H54 (cell line): ENCODE measurements around the gene ZC3H8.

Experiments
- DNase-seq: peaks from one replicate; pipeline ENCODE4 v3.0.0; 2011; ENCODE audit warnings: low spot score, mixed read lengths; ENCODE audit not compliant: insufficient read length
- FAIRE-seq: peaks from 3 replicates; lab custom pipeline; 2011; peaks lifted over from hg19 to GRCh38; lab: Jason Lieb, UNC
- POLR2A ChIP-seq: IDR thresholded peaks from 2 replicates; pipeline ENCODE4 v1.6.1; 2011; ENCODE audit warnings: low read depth, mild to moderate bottlenecking, low read length

ZC3H8 gene

DNA sequence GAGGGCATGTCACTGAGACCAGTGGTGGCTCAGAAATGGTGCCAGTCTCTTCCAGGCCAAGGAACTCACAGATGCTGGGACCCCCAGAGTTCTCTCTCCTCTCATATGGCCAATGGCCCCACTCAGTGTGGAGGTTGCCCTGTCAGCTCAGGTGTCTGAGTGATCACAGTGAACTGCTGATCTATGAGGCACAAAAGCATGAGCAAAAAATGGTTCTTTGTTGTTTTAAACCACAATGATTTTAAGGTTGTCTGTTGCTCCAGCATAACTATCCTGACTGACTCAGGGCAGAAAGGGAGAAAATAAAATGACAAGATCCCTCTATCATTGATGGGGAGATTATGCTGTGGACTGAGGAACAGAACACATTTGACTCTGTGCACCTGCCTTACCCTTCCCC, 58.9 kb downstream of the ZC3H8 start:
- FAIRE-seq: no peak
- no peak for DNase-seq
- no peak for TF ChIP-seq POLR2A

GRCh38 chr2:112195167-112195766, 59.6 kb downstream of the ZC3H8 start:
- no peak for FAIRE-seq
- no peak for TF ChIP-seq POLR2A

GRCh38 chr2:112194482-112194881, 60.4 kb downstream of the ZC3H8 start:
- TF ChIP-seq POLR2A: no peak
- FAIRE-seq (no peak), DNase-seq (no peak)

More at GRCh38 chr2:112195167-112195766, 59.6 kb downstream of the ZC3H8 start:
- no peak for DNase-seq

DNA sequence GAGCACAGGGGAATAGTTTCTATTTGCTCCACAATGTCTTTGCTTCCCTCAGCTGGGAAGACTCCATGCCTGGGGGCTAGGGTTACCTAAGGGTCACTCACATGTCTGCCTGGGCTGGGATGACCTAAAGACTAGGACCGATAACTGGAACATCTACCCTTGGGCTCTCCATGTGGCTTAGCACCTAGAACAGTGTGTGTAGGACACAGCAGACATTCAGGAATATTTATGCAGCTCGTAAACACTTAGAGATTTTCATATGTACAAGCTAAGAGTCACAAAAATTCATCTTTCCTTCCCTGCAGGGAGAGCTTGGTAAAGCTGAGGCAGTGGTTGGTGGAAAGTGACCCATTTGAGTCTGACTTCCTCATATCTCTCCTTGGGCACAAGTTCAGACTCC, 60.8 kb downstream of the ZC3H8 start:
- TF ChIP-seq POLR2A: no peak
- DNase-seq: no peak
- no peak for FAIRE-seq

DNA sequence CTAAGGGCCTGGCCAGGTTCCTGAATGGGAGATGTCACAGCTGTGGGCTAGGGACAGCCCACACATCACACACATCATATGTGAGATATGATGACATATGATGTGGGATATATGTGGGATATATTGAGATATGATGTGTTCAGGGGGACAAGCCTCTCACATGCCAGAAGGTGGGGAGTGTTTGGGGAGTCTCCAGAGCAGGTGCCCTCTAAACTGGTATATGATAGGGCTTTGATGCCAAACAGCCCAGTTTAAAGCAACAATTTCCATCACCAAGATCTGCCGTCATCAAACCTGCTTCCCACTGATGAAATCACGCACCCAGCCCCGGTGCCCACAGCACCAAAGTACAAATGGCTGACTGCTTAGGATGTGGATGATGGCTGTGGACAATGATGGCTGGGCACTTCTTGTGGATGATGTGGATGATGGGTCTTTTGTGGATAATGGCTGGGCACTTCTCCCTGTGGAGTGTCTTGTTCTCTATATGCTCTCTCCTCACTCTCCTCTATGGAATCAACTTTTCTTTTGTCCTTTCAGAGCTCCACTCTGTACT, 65.8 kb downstream of the ZC3H8 start:
- no peak for TF ChIP-seq POLR2A
- DNase-seq (no peak), FAIRE-seq (no peak)

DNA sequence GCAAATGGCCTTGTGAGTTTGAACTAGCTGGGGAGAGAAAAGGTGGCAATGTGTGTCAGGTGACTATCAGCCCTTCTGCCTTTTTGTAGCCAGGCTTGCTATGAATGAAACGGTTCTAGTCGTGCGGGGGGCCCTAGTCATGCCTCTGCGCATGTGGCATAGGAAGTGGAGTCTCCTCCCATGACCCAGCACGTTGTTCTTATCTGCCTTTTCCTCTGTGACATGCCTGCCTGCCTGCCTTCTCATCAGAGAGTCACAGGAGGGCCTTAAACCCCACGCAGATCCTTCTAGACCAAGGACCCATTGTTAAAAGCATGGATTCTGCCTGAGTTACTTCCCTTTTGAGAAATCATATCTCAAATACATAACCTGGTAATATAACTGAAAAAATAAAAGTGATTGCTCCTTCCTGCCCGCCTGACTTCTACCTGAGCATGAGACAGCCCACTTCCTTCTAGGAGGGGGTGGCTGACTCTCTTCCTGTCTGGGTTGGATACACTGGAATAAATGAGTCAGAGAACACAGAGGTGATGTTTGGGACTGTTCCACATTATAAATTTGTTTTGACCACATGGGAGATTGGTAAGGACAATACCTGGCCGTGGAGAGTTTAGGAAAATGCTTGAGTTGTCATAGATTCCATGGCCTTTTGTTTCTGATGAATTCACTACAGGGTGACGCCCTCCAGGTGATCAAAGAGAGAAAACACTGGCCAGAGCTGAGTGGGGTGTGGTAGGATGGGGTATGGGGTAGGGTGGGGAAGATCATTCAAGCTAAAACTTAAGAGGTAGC, 66.8 kb downstream of the ZC3H8 start:
- FAIRE-seq (no peak), DNase-seq (no peak)
- TF ChIP-seq POLR2A: no peak

GRCh38 chr2:112187046-112187715, 67.7 kb downstream of the ZC3H8 start:
- FAIRE-seq (no peak), DNase-seq (no peak)
- no peak for TF ChIP-seq POLR2A

GRCh38 chr2:112185131-112185530, 69.7 kb downstream of the ZC3H8 start:
- DNase-seq (no peak), FAIRE-seq (no peak)
- TF ChIP-seq POLR2A: no peak

DNA sequence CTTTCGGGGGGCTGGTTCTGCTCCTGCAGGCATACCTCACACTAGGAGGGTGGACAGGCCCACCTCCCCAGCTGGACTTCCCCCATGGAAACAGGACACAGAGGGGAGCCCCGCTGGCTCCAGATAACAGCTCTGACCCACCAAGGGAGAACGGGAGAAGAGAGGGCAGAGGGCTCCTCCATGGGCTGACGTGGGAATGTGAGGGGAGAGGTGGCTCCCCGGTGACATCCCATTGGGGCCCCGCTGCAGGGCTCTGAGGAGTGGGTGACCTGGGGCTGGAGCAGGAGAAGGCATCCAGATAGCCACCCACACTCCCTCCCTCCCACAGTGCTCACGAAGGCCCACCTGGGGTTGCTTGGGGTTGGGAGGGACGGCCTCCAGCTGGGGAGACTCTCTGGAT, 70.7 kb downstream of the ZC3H8 start:
- DNase-seq (no peak), FAIRE-seq (no peak)
- TF ChIP-seq POLR2A: no peak

GRCh38 chr2:112183327-112184025, 71.4 kb downstream of the ZC3H8 start:
- no peak for TF ChIP-seq POLR2A
- DNase-seq: no peak
- FAIRE-seq: no peak

DNA sequence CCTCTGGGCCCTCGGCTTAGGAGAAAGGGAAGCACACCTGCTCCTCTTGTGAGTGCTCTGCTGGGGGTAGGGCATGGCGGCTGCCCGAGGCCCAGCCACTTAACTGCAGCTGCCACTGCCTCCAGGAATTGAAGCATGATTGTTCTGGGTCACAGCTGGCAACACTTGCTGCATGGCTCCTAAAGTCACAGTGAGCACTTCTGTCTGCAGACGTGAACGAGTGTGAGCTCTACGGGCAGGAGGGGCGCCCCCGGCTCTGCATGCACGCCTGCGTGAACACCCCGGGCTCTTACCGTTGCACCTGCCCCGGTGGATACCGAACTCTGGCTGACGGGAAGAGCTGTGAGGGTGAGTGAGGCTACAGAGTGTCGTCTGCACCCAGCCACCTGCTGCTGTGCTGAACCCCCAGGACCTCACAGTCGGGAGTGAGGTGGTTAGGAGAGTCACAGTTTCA, 72.2 kb downstream of the ZC3H8 start:
- FAIRE-seq (no peak), DNase-seq (no peak)
- TF ChIP-seq POLR2A: no peak

GRCh38 chr2:112181571-112182290, 73.1 kb downstream of the ZC3H8 start:
- DNase-seq: no peak

More at GRCh38 chr2:112181571-112182290, 73.1 kb downstream of the ZC3H8 start:
- no peak for TF ChIP-seq POLR2A
- FAIRE-seq: no peak
